ENCODE data around the gene FAM83B. TPM values are rescaled to one million over a fixed set of nuclear protein-coding genes. Genes with fewer than 3 reads are reported as not detected.
A peak's percentile ranks its signal among the peaks of the same experiment; 100 is the strongest.

Gene FAM83B
- polyA plus RNA-seq, 1 of the 3 experiments (the other 2 are of a cell fraction) = not detected

- peak overlapping the region; percentile 57; the same call in 1 of the 2 replicates for H3K4me2 ChIP-seq
Observed at GRCh38 chr6:54910431-54910884, 63.9 kb downstream of the FAM83B start.

More at GRCh38 chr6:54910431-54910884, 63.9 kb downstream of the FAM83B start:
- no peaks in the 10 kb centered on the region for H3F3A ChIP-seq (replicated peaks; ENCODE audit: insufficient read depth)
- no peaks in the 10 kb centered on the region for H3K9me2 ChIP-seq
- no peak for TF ChIP-seq TCF12 (IDR thresholded peaks at IDR 0.05)
- no peak for TF ChIP-seq GATA2 (CRISPR knock-in tag; IDR thresholded peaks at IDR 0.05)
- TF ChIP-seq RCOR1 (IDR thresholded peaks at IDR 0.05; ENCODE audit: low read length) = no peak
- TF ChIP-seq TEAD4 (IDR thresholded peaks at IDR 0.05; ENCODE audit: borderline replicate concordance, insufficient read depth) = no peak
- TF ChIP-seq, protein P1, sequence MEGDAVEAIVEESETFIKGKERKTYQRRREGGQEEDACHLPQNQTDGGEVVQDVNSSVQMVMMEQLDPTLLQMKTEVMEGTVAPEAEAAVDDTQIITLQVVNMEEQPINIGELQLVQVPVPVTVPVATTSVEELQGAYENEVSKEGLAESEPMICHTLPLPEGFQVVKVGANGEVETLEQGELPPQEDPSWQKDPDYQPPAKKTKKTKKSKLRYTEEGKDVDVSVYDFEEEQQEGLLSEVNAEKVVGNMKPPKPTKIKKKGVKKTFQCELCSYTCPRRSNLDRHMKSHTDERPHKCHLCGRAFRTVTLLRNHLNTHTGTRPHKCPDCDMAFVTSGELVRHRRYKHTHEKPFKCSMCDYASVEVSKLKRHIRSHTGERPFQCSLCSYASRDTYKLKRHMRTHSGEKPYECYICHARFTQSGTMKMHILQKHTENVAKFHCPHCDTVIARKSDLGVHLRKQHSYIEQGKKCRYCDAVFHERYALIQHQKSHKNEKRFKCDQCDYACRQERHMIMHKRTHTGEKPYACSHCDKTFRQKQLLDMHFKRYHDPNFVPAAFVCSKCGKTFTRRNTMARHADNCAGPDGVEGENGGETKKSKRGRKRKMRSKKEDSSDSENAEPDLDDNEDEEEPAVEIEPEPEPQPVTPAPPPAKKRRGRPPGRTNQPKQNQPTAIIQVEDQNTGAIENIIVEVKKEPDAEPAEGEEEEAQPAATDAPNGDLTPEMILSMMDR (IDR thresholded peaks at IDR 0.05) = no peak
- no peak for TF ChIP-seq SIN3A (IDR thresholded peaks at IDR 0.05; ENCODE audit: borderline replicate concordance, low read depth, low read length)
- no peak for TF ChIP-seq CHD2 (IDR thresholded peaks at IDR 0.05; ENCODE audit: low read length, partially characterized antibody)
- no peak for TF ChIP-seq NRF1 (IDR thresholded peaks at IDR 0.05; ENCODE audit: low read depth, low read length)
- TF ChIP-seq TAF1 (IDR thresholded peaks at IDR 0.05; ENCODE audit: borderline replicate concordance, low read depth, low read length) = no peak
- TF ChIP-seq EZH2phosphoT487 (IDR thresholded peaks at IDR 0.05; ENCODE audit: borderline replicate concordance, low read depth) = no peak
- no peak for TF ChIP-seq ELF1 (IDR thresholded peaks at IDR 0.05)
- TF ChIP-seq IRF3 (IDR thresholded peaks at IDR 0.05; ENCODE audit: low read depth, low read length) = no peak
- no peak for TF ChIP-seq YY1 (IDR thresholded peaks at IDR 0.05; ENCODE audit: low read depth)
- TF ChIP-seq RAD21 (IDR thresholded peaks at IDR 0.05; ENCODE audit: low read length) = no peak
- TF ChIP-seq USF1 (IDR thresholded peaks at IDR 0.05; ENCODE audit: borderline replicate concordance, low read depth) = no peak
- TF ChIP-seq NFIC (IDR thresholded peaks at IDR 0.05; ENCODE audit: borderline replicate concordance) = no peak
- no peak for TF ChIP-seq RXRA (IDR thresholded peaks at IDR 0.05; ENCODE audit: borderline replicate concordance, low read depth)
- TF ChIP-seq JUND (IDR thresholded peaks at IDR 0.05) = no peak
- no peak for TF ChIP-seq SMC3 (IDR thresholded peaks at IDR 0.05; ENCODE audit: low read depth, low read length)
- TF ChIP-seq, protein P2, sequence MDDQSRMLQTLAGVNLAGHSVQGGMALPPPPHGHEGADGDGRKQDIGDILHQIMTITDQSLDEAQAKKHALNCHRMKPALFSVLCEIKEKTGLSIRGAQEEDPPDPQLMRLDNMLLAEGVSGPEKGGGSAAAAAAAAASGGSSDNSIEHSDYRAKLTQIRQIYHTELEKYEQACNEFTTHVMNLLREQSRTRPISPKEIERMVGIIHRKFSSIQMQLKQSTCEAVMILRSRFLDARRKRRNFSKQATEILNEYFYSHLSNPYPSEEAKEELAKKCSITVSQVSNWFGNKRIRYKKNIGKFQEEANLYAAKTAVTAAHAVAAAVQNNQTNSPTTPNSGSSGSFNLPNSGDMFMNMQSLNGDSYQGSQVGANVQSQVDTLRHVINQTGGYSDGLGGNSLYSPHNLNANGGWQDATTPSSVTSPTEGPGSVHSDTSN (IDR thresholded peaks at IDR 0.05) = no peak
- H3K9me3 ChIP-seq = no peaks in the 10 kb centered on the region
- H2AFZ ChIP-seq (ENCODE audit: low read depth) = 0 out of 2 replicates have a peak overlapping the region, but pooled peaks have one; percentile 47
- H3K36me3 ChIP-seq (replicated peaks in 1 of 2; ENCODE audit: control insufficient read depth in 1 of 2, insufficient read depth in 2 of 2, low read length in 1 of 2) = no peaks in the 10 kb centered on the region
- CTCF ChIA-PET = no interaction called here
- H3K4me3 ChIP-seq (ENCODE audit: low read depth in 2 of 2, low read length in 1 of 2) = 0 out of 4 replicates have a peak overlapping the region, but pooled peaks of 1 of the 2 experiments have one; percentile 11
- no peak overlapping the region for H3K9ac ChIP-seq
- POLR2A ChIA-PET = no interaction called here
- WGBS (ENCODE audit: low lambda C conversion rate) = 9% methylated on average over 6 of the region's 6 CpGs
- H3K79me2 ChIP-seq (ENCODE audit: insufficient read depth) = no peaks in the 10 kb centered on the region
- no peaks in the 10 kb centered on the region; a peak in 1 of 4 replicates for H3K4me1 ChIP-seq (ENCODE audit: control insufficient read depth in 1 of 2, insufficient read depth in 2 of 2, low read depth in 1 of 2, low read length in 1 of 2)
- H4K20me1 ChIP-seq (ENCODE audit: insufficient read depth) = no peaks in the 10 kb centered on the region
- H3K27ac ChIP-seq (ENCODE audit: low read depth in 2 of 2, low read length in 1 of 2) = no peak overlapping the region
- no peaks in the 10 kb centered on the region for H3K27me3 ChIP-seq (ENCODE audit: insufficient read depth)
- no peak for DNase-seq

Data from SK-N-SH (cell line).